Measurements from ENCODE around the gene KCND2. TPM values are rescaled to one million over a fixed set of nuclear protein-coding genes. Genes with fewer than 3 reads are reported as not detected.
A peak's percentile ranks its signal among the peaks of the same experiment; 100 is the strongest.

Gene KCND2
- total RNA-seq, 1 donor from 2014 or later: 0.46 TPM

DNA sequence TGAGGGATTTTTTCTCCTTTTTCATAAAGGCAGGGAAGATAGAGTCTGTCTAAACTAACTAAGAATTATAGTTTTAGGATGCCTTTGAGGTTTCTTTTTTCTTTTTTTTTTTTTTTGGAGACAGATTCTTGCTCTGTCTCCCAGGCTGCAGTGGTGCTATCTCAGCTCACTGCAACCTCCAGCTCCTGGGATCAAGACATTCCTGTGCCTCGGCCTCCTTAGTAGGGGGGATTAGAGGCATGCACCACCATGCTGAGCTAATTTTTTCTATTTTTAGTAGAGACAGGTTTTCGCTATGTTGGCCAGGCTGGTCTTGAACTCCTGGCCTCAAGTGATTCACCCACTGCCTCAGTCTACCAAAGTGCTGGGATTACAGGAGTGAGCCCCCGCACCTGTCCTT, 239.7 kb downstream of the KCND2 start:
- Mint-ChIP-seq H3K4me3 (ENCODE audit: unreplicated experiment) (no peak overlapping the region), H3K9me3 (ENCODE audit: unreplicated experiment) (no peaks in the 10 kb centered on the region), H3K36me3 (ENCODE audit: unreplicated experiment) (no peaks in the 10 kb centered on the region), H3K27ac (ENCODE audit: unreplicated experiment) (no peak overlapping the region), H3K4me1 (ENCODE audit: unreplicated experiment) (no peaks in the 10 kb centered on the region), H3K27me3 (ENCODE audit: unreplicated experiment) (peaks cover 7% of the 10 kb centered on the region)
- TF ChIP-seq, protein P1, sequence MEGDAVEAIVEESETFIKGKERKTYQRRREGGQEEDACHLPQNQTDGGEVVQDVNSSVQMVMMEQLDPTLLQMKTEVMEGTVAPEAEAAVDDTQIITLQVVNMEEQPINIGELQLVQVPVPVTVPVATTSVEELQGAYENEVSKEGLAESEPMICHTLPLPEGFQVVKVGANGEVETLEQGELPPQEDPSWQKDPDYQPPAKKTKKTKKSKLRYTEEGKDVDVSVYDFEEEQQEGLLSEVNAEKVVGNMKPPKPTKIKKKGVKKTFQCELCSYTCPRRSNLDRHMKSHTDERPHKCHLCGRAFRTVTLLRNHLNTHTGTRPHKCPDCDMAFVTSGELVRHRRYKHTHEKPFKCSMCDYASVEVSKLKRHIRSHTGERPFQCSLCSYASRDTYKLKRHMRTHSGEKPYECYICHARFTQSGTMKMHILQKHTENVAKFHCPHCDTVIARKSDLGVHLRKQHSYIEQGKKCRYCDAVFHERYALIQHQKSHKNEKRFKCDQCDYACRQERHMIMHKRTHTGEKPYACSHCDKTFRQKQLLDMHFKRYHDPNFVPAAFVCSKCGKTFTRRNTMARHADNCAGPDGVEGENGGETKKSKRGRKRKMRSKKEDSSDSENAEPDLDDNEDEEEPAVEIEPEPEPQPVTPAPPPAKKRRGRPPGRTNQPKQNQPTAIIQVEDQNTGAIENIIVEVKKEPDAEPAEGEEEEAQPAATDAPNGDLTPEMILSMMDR (IDR thresholded peaks at IDR 0.05): no peak
- no peak for DNase-seq (ENCODE audit: extremely low spot score, unreplicated experiment)

DNA sequence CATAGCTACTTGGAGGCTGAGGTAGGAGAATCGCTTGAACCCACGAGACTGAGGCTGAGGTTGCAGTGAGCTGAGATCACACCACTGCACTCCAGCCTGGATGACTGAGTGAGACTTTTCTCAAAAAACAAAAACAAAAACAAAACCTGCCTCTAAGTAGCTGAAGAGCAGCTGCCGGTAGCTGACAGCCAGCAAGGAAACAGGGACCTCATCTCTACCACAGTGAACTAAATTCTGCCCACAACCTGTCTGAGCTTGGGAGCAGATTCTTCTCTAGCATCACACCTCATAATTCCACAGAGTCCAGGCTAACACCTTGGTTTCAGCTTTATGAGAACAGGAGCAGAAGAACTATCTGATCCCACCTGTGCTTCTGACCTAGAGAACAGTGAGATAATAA, 246.2 kb downstream of the KCND2 start:
- no peak for DNase-seq (ENCODE audit: extremely low spot score, unreplicated experiment)
- Mint-ChIP-seq H3K36me3 (ENCODE audit: unreplicated experiment) (no peaks in the 10 kb centered on the region), H3K27ac (ENCODE audit: unreplicated experiment) (no peak overlapping the region), H3K4me3 (ENCODE audit: unreplicated experiment) (no peak overlapping the region), H3K27me3 (ENCODE audit: unreplicated experiment) (peaks cover 3% of the 10 kb centered on the region), H3K9me3 (ENCODE audit: unreplicated experiment) (no peaks in the 10 kb centered on the region), H3K4me1 (ENCODE audit: unreplicated experiment) (peaks cover 12% of the 10 kb centered on the region)
- TF ChIP-seq, protein P1 (IDR thresholded peaks at IDR 0.05): no peak

DNA sequence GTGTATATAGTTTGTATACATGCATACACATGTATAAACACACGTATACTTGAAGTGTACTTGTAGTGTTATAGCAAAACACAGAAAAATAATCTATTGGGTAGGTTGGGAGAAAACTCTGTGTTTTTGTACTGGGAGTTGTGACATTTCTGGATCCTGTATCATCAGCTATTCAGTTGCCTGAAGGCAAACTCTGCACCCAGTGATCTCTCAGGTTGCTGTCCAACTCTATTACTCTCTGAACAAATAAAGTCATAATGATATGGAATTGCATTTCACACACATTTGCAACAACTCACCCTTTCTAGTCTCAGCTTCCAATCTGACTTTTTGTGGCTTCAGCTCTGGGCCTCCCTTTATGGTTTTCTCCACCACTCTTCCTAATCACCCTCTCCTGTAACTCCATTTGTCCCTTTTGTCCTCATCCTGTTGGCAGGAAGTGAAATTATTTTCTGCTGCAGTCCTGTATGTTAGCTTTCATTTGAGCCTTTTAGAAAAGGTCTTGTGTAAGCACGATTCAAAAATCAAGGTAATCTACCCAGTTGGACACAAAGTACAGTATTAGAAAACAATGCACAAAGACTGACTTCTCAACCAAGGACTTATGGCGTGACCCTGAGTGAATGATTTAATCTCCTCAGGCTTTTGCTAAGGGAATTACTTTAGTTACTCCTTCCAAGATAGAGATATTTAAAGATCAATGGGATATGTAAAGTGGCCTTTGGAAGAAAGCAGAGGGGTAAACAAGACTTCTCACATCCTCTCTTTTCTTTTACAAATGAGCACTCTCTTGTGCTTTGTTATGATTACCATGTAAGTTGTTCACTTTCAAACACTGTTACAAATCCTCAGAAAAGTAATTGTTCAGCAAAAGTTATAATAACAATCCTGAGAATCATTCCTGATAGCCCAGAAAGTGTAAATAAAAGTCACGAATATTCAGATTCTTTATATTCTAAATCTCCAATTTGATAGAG, 249.1 kb downstream of the KCND2 start:
- Mint-ChIP-seq H3K27me3 (ENCODE audit: unreplicated experiment) (no peaks in the 10 kb centered on the region), H3K4me1 (ENCODE audit: unreplicated experiment) (peaks cover 12% of the 10 kb centered on the region), H3K4me3 (ENCODE audit: unreplicated experiment) (no peak overlapping the region), H3K27ac (ENCODE audit: unreplicated experiment) (peak overlapping the region; percentile 9), H3K9me3 (ENCODE audit: unreplicated experiment) (no peaks in the 10 kb centered on the region), H3K36me3 (ENCODE audit: unreplicated experiment) (no peaks in the 10 kb centered on the region)
- TF ChIP-seq, protein P1 (IDR thresholded peaks at IDR 0.05): no peak
- DNase-seq (ENCODE audit: extremely low spot score, unreplicated experiment): no peak

DNA sequence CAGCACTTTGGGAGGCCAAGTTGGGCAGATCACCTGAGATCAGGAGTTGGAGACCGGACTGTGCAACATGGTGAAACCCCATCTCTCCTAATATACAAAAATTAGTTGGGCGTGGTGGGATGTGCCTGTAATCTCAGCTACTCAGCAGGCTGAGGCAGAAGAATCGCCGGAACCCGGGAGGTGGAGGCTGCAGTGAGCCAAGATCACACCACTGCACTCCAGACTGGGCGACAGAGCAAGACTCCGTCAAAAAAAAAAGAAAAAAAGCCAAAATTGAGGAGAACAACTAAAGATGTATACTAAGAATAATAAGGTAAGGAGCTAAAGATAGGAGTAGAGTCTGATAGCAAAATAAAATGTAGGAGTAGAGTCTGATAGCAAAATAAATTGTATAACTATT, 251.0 kb downstream of the KCND2 start:
- Mint-ChIP-seq H3K4me1 (ENCODE audit: unreplicated experiment) (peaks cover 12% of the 10 kb centered on the region), H3K27me3 (ENCODE audit: unreplicated experiment) (no peaks in the 10 kb centered on the region), H3K27ac (ENCODE audit: unreplicated experiment) (no peak overlapping the region), H3K4me3 (ENCODE audit: unreplicated experiment) (no peak overlapping the region), H3K36me3 (ENCODE audit: unreplicated experiment) (no peaks in the 10 kb centered on the region), H3K9me3 (ENCODE audit: unreplicated experiment) (no peaks in the 10 kb centered on the region)
- TF ChIP-seq, protein P1 (IDR thresholded peaks at IDR 0.05): no peak
- no peak for DNase-seq (ENCODE audit: extremely low spot score, unreplicated experiment)

DNA sequence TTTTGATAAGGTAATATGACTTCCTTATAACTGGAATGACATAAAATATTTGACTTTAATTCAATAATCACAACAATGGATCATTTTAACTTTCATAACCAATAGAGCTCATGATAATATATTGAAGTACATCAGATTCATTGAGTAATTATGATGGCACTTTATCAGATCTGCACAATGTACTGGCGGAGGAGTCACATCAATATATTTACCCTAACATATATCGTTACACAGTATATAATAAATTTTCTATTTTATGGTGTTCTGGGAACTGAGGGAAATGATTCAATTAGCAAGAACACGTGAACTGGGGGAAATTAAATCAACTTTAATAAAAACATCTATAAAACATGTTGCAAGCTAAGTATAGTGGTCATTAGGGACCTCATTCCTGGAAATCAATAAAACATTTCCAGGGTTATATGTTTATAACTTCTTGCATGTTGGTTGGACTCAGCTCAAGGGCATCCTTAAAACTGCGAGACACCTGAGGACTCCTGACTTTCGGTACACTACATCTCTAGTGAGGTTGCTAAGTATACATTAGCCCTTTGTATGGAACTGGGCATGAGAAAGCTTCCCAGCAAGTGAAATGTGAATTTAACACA, 254.0 kb downstream of the KCND2 start:
- no peaks in the 10 kb centered on the region for H3K9me3 Mint-ChIP-seq (ENCODE audit: unreplicated experiment)
- H3K4me1 Mint-ChIP-seq (ENCODE audit: unreplicated experiment): peaks cover 5% of the 10 kb centered on the region
- no peaks in the 10 kb centered on the region for H3K36me3 Mint-ChIP-seq (ENCODE audit: unreplicated experiment)
- TF ChIP-seq, protein P1 (IDR thresholded peaks at IDR 0.05): no peak
- no peak overlapping the region for H3K27ac Mint-ChIP-seq (ENCODE audit: unreplicated experiment)
- no peak overlapping the region for H3K4me3 Mint-ChIP-seq (ENCODE audit: unreplicated experiment)
- DNase-seq (ENCODE audit: extremely low spot score, unreplicated experiment): no peak
- no peaks in the 10 kb centered on the region for H3K27me3 Mint-ChIP-seq (ENCODE audit: unreplicated experiment)

All from osteocyte (in vitro differentiated cells).